ENCODE measurements around the gene FAM9A.

GRCh38 chrX:8813036-8813435, 11.9 kb upstream of the FAM9A start:
- no peak for TF ChIP-seq POLR2AphosphoS5 (IDR thresholded peaks at IDR 0.05; ENCODE audit: low read depth, low read length)
- no peak for TF ChIP-seq TAF1 (IDR thresholded peaks at IDR 0.05; ENCODE audit: low read depth, low read length)
- no peak for TF ChIP-seq POLR2A (IDR thresholded peaks at IDR 0.05; ENCODE audit: low read depth, low read length)
- TF ChIP-seq SPI1 (IDR thresholded peaks at IDR 0.05; ENCODE audit: low read depth, low read length): no peak

Measured in GM12891 (cell line).